ENCODE data around the gene IDUA. TPM values are rescaled to one million over a fixed set of nuclear protein-coding genes. Genes with fewer than 3 reads are reported as not detected.

IDUA gene
- total RNA-seq, 1 donor from 2014 or later, result 1.0 TPM

DNA sequence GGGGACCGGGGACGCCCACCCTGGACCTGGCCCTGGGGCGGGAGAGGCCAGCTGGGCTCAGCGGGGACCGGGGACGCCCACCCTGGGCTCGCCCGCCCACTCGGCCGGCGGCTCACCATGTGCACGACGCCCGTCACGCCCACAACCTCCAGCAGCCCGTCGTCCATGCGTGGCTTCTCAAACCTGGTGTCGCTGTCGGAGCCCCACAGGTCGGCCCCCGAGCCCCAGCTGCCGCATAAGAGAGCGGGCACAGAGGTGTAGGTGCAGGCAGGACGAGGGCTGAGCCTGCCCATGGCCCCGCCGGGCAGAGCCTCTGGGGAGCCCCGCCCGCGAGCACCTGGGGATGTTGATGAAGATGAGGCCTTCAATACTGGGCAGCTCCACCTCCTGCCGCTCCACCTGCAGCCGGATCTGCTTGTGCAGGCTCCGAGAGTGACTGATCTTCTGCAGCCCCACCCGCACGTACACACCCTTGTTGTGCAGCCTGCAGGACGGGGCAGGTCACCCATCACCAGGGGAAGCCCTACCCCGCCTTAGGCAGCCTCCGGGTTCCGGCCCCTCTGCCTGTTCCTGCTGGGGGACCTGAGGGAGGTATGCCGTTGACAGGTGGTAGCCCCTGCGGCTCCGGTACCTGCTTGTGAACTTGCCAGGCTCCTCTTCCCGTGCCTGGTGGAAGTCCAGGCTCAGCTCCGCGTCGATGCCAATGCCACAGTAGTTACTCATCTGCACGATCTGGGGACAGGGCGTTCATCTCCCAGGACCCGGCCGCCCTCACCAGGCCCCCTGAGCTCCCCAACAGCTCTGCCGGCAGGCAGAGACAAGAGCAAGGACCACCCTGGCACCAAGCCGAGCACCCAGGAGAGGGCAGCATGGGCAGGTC, 25.3 kb upstream of the IDUA start:
- Histone ChIP-seq H3K27me3 (ENCODE audit: control insufficient read depth in 3 of 3, insufficient read depth in 3 of 3, low read length in 3 of 3) (no peaks in the 10 kb centered on the region), H3K9ac (ENCODE audit: low read depth in 1 of 3, low read length in 3 of 3) (no peak overlapping the region), H3K9me3 (ENCODE audit: control insufficient read depth in 3 of 3, low read length in 3 of 3) (no peaks in the 10 kb centered on the region), H3K4me1 (ENCODE audit: control insufficient read depth in 3 of 3, insufficient read depth in 3 of 3, low read length in 3 of 3) (no peaks in the 10 kb centered on the region), H3K36me3 (ENCODE audit: control insufficient read depth in 3 of 3, insufficient read depth in 3 of 3, low read length in 3 of 3) (peaks cover 10 to 18% (median 18%) of the 10 kb centered on the region in 3 donors), H3K4me3 (ENCODE audit: low read length in 3 of 3) (no peak overlapping the region), H3K27ac (ENCODE audit: low read depth, low read length) (no peak overlapping the region)

- Histone ChIP-seq H3K4me3 (ENCODE audit: low read length in 3 of 3) (no peak overlapping the region), H3K36me3 (ENCODE audit: control insufficient read depth in 3 of 3, insufficient read depth in 3 of 3, low read length in 3 of 3) (peaks cover 10 to 18% (median 16%) of the 10 kb centered on the region in 3 donors), H3K4me1 (ENCODE audit: control insufficient read depth in 3 of 3, insufficient read depth in 3 of 3, low read length in 3 of 3) (no peaks in the 10 kb centered on the region), H3K27me3 (ENCODE audit: control insufficient read depth in 3 of 3, insufficient read depth in 3 of 3, low read length in 3 of 3) (no peaks in the 10 kb centered on the region), H3K27ac (ENCODE audit: low read depth, low read length) (no peak overlapping the region), H3K9ac (ENCODE audit: low read depth in 1 of 3, low read length in 3 of 3) (no peak overlapping the region), H3K9me3 (ENCODE audit: control insufficient read depth in 3 of 3, low read length in 3 of 3) (no peaks in the 10 kb centered on the region)
Measured at GRCh38 chr4:962231-963208, 24.3 kb upstream of the IDUA start.

GRCh38 chr4:963276-964225, 23.3 kb upstream of the IDUA start:
- H3K4me1 ChIP-seq (ENCODE audit: control insufficient read depth in 3 of 3, insufficient read depth in 3 of 3, low read length in 3 of 3), result no peaks in the 10 kb centered on the region
- H3K4me3 ChIP-seq (ENCODE audit: low read length in 3 of 3), result no peak overlapping the region
- no peaks in the 10 kb centered on the region for H3K9me3 ChIP-seq (ENCODE audit: control insufficient read depth in 3 of 3, low read length in 3 of 3)
- H3K27ac ChIP-seq (ENCODE audit: low read depth, low read length), result no peak overlapping the region
- no peak overlapping the region for H3K9ac ChIP-seq (ENCODE audit: low read depth in 1 of 3, low read length in 3 of 3)
- H3K27me3 ChIP-seq (ENCODE audit: control insufficient read depth in 3 of 3, insufficient read depth in 3 of 3, low read length in 3 of 3), result peaks cover 0 to 8% (median 7%) of the 10 kb centered on the region in 3 donors
- H3K36me3 ChIP-seq (ENCODE audit: control insufficient read depth in 3 of 3, insufficient read depth in 3 of 3, low read length in 3 of 3), result peaks cover 5 to 14% (median 10%) of the 10 kb centered on the region in 3 donors

DNA sequence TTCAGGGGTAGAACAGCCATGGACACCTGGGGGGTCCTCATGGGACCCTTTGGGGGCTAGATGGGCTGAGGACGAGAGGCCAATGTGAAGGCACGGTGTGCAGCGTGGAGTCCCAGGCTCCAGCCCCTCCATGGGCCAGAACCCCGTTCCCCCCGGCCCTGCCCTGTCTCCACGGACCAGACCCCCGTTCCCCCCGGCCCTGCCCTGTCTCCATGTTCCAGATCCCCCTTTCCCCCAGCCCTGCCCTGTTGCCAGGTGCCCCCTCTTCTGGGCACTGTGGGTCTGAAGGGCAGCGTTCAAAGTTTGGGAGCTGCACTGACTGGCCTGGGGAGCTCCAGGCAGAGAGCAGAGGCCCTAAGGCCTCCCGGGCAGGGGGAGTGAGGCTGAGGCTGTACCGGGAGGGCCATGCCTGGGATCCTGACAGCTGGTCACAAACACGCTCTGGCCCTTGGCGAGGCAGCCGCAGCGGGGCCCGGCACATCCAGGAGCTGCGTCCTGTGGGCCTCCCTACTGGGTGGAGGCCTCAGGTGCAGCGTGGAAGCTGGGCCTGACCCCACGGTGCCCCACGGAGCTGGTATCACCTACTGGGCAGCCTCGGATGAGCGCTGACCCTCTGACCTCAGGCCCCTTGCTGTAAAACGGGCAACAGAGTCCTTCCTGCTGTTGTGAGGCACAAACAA, 22.4 kb upstream of the IDUA start:
- H3K27ac ChIP-seq (ENCODE audit: low read depth, low read length), result no peak overlapping the region
- no peaks in the 10 kb centered on the region for H3K4me1 ChIP-seq (ENCODE audit: control insufficient read depth in 3 of 3, insufficient read depth in 3 of 3, low read length in 3 of 3)
- no peaks in the 10 kb centered on the region for H3K9me3 ChIP-seq (ENCODE audit: control insufficient read depth in 3 of 3, low read length in 3 of 3)
- H3K36me3 ChIP-seq (ENCODE audit: control insufficient read depth in 3 of 3, insufficient read depth in 3 of 3, low read length in 3 of 3), result peaks cover 5 to 14% (median 10%) of the 10 kb centered on the region in 3 donors
- peaks cover 0 to 12% (median 9%) of the 10 kb centered on the region in 3 donors for H3K27me3 ChIP-seq (ENCODE audit: control insufficient read depth in 3 of 3, insufficient read depth in 3 of 3, low read length in 3 of 3)
- H3K9ac ChIP-seq (ENCODE audit: low read depth in 1 of 3, low read length in 3 of 3), result no peak overlapping the region
- no peak overlapping the region for H3K4me3 ChIP-seq (ENCODE audit: low read length in 3 of 3)

DNA sequence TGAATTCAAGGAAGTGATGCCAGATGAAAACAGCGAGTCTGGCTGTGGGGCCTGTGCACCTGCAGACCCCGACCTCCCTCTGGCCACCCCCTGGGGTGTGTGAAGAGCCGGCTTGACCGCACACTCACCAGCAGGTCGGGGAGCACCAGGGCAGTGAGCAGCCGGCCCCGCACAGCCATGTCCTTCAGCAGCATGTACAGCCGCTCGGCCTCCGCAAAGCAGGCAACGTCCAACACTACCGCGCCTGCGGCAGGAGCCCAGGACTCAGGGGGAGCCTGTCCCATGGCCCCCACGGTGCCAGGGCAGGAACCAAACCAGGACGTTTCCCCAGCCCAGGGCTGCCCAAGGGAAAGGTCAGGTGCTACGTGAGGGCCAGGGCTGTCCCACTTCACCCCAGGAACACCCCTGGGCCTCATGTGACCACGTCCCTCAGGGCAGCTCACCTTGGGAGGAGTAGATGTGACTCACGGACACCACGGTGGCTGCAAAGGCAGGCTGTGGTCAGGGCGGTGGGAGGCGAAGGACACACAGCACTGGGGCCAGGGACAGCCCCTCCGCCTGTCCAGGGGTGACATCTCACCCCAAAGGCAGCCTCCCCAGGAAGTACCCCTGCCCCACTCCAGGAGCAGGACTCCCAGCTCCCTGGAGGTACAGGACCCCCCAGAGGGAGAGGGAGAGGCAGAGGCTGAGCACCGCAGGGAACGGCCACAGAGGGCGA, 21.6 kb upstream of the IDUA start:
- peaks cover 0 to 12% (median 9%) of the 10 kb centered on the region in 3 donors for H3K27me3 ChIP-seq (ENCODE audit: control insufficient read depth in 3 of 3, insufficient read depth in 3 of 3, low read length in 3 of 3)
- H3K27ac ChIP-seq (ENCODE audit: low read depth, low read length), result no peak overlapping the region
- no peaks in the 10 kb centered on the region for H3K9me3 ChIP-seq (ENCODE audit: control insufficient read depth in 3 of 3, low read length in 3 of 3)
- no peak overlapping the region for H3K9ac ChIP-seq (ENCODE audit: low read depth in 1 of 3, low read length in 3 of 3)
- no peak overlapping the region for H3K4me3 ChIP-seq (ENCODE audit: low read length in 3 of 3)
- peaks cover 5 to 14% (median 10%) of the 10 kb centered on the region in 3 donors for H3K36me3 ChIP-seq (ENCODE audit: control insufficient read depth in 3 of 3, insufficient read depth in 3 of 3, low read length in 3 of 3)
- peaks cover 0 to 2% (median 0%) of the 10 kb centered on the region in 3 donors for H3K4me1 ChIP-seq (ENCODE audit: control insufficient read depth in 3 of 3, insufficient read depth in 3 of 3, low read length in 3 of 3)

- Histone ChIP-seq H3K27me3 (ENCODE audit: control insufficient read depth in 3 of 3, insufficient read depth in 3 of 3, low read length in 3 of 3) (peaks cover 0 to 12% (median 9%) of the 10 kb centered on the region in 3 donors), H3K4me1 (ENCODE audit: control insufficient read depth in 3 of 3, insufficient read depth in 3 of 3, low read length in 3 of 3) (peaks cover 0 to 3% (median 0%) of the 10 kb centered on the region in 3 donors), H3K4me3 (ENCODE audit: low read length in 3 of 3) (no peak overlapping the region), H3K9ac (ENCODE audit: low read depth in 1 of 3, low read length in 3 of 3) (no peak overlapping the region), H3K27ac (ENCODE audit: low read depth, low read length) (no peak overlapping the region), H3K9me3 (ENCODE audit: control insufficient read depth in 3 of 3, low read length in 3 of 3) (no peaks in the 10 kb centered on the region), H3K36me3 (ENCODE audit: control insufficient read depth in 3 of 3, insufficient read depth in 3 of 3, low read length in 3 of 3) (peaks cover 5 to 14% (median 10%) of the 10 kb centered on the region in 3 donors)
Measured at GRCh38 chr4:965766-966134, 21.1 kb upstream of the IDUA start.

- H3K4me3 ChIP-seq (ENCODE audit: low read length in 3 of 3), result no peak overlapping the region
- no peak overlapping the region for H3K9ac ChIP-seq (ENCODE audit: low read depth in 1 of 3, low read length in 3 of 3)
- no peak overlapping the region for H3K27ac ChIP-seq (ENCODE audit: low read depth, low read length)
- peaks cover 5 to 11% (median 6%) of the 10 kb centered on the region in 3 donors for H3K4me1 ChIP-seq (ENCODE audit: control insufficient read depth in 3 of 3, insufficient read depth in 3 of 3, low read length in 3 of 3)
- peaks cover 5 to 12% (median 10%) of the 10 kb centered on the region in 3 donors for H3K36me3 ChIP-seq (ENCODE audit: control insufficient read depth in 3 of 3, insufficient read depth in 3 of 3, low read length in 3 of 3)
- H3K27me3 ChIP-seq (ENCODE audit: control insufficient read depth in 3 of 3, insufficient read depth in 3 of 3, low read length in 3 of 3), result peaks cover 0 to 15% (median 9%) of the 10 kb centered on the region in 3 donors
- no peaks in the 10 kb centered on the region for H3K9me3 ChIP-seq (ENCODE audit: control insufficient read depth in 3 of 3, low read length in 3 of 3)
Measured at GRCh38 chr4:966266-967112, 20.4 kb upstream of the IDUA start.

All from skeletal muscle tissue (tissue), 4 donors.